ENCODE results near the gene FAM163A.

The FAM163A gene

GRCh38 chr1:179750630-179751029, 7.5 kb downstream of the FAM163A start:
- DNase-seq (ENCODE audit: low read depth, low spot score): no peak

GRCh38 chr1:179753061-179753460, 10.0 kb downstream of the FAM163A start:
- no peak for DNase-seq (ENCODE audit: low read depth, low spot score)

GRCh38 chr1:179754041-179754624, 11.0 kb downstream of the FAM163A start:
- DNase-seq (ENCODE audit: low read depth, low spot score): no peak

- no peak for DNase-seq (ENCODE audit: low read depth, low spot score)
Observed at GRCh38 chr1:179757933-179758332, 14.8 kb downstream of the FAM163A start.

- DNase-seq (ENCODE audit: low read depth, low spot score): no peak
Observed at GRCh38 chr1:179760521-179760920, 17.4 kb downstream of the FAM163A start.

- DNase-seq (ENCODE audit: low read depth, low spot score): no peak
Observed at GRCh38 chr1:179761296-179761695, 18.2 kb downstream of the FAM163A start.

GRCh38 chr1:179761846-179762640, 19.0 kb downstream of the FAM163A start:
- DNase-seq (ENCODE audit: low read depth, low spot score): no peak

- no peak for DNase-seq (ENCODE audit: low read depth, low spot score)
Observed at GRCh38 chr1:179767177-179767581, 24.1 kb downstream of the FAM163A start.

- no peak for DNase-seq (ENCODE audit: low read depth, low spot score)
Observed at GRCh38 chr1:179767996-179768395, 24.9 kb downstream of the FAM163A start.

- DNase-seq (ENCODE audit: low read depth, low spot score): no peak
Observed at GRCh38 chr1:179770887-179771502, 27.9 kb downstream of the FAM163A start.

GRCh38 chr1:179773264-179773663, 30.2 kb downstream of the FAM163A start:
- no peak for DNase-seq (ENCODE audit: low read depth, low spot score)

- no peak for DNase-seq (ENCODE audit: low read depth, low spot score)
Observed at GRCh38 chr1:179774000-179774399, 30.9 kb downstream of the FAM163A start.

- DNase-seq (ENCODE audit: low read depth, low spot score): no peak
Observed at GRCh38 chr1:179774566-179774965, 31.5 kb downstream of the FAM163A start.

- DNase-seq (ENCODE audit: low read depth, low spot score): no peak
Observed at GRCh38 chr1:179775009-179775408, 31.9 kb downstream of the FAM163A start.

- DNase-seq (ENCODE audit: low read depth, low spot score): no peak
Observed at GRCh38 chr1:179776831-179777230, 33.7 kb downstream of the FAM163A start.

- DNase-seq (ENCODE audit: low read depth, low spot score): no peak
Observed at GRCh38 chr1:179777731-179778130, 34.6 kb downstream of the FAM163A start.

GRCh38 chr1:179779645-179780272, 36.7 kb downstream of the FAM163A start:
- no peak for DNase-seq (ENCODE audit: low read depth, low spot score)

GRCh38 chr1:179781962-179782361, 38.9 kb downstream of the FAM163A start:
- no peak for DNase-seq (ENCODE audit: low read depth, low spot score)

GRCh38 chr1:179785031-179785431, 41.9 kb downstream of the FAM163A start:
- no peak for DNase-seq (ENCODE audit: low read depth, low spot score)

GRCh38 chr1:179785728-179786127, 42.6 kb downstream of the FAM163A start:
- no peak for DNase-seq (ENCODE audit: low read depth, low spot score)

GRCh38 chr1:179786815-179787685, 44.0 kb downstream of the FAM163A start:
- DNase-seq (ENCODE audit: low read depth, low spot score): no peak
